Liver (tissue), 9 donors: Measurements from ENCODE around the gene MTRF1L. TPM values are rescaled to one million over a fixed set of nuclear protein-coding genes. Genes with fewer than 3 reads are reported as not detected.

Experiments
- DNase-seq: peaks from one replicate; pipeline ENCODE4 v3.0.0-alpha.2; 2017; ENCODE audit warnings: low spot score
- H3K27ac ChIP-seq, 2 donors: one replicate each; pipeline ENCODE4 v1.7.0; 2013; ENCODE audit warnings: inconsistent platforms in 2 of 2, low read length in 2 of 2, control low read depth in 1 of 2, low read depth in 1 of 2, mild to moderate bottlenecking in 1 of 2
- H3K27me3 ChIP-seq, 4 donors: one replicate each; pipeline versions ENCODE4 v1.6.1 to v1.7.0; 2013; ENCODE audit warnings: low read length in 3 of 4, inconsistent platforms in 1 of 4, mild to moderate bottlenecking in 1 of 4, moderate library complexity in 1 of 4; ENCODE audit not compliant: control insufficient read depth in 4 of 4, insufficient read depth in 4 of 4
- H3K36me3 ChIP-seq, 4 donors: one replicate each; pipeline versions ENCODE4 v1.6.1 to v1.7.0; 2013; ENCODE audit warnings: low read length in 3 of 4, mild to moderate bottlenecking in 3 of 4, low read depth in 1 of 4, moderate library complexity in 1 of 4; ENCODE audit not compliant: control insufficient read depth in 4 of 4, insufficient read depth in 3 of 4
- H3K4me1 ChIP-seq, 4 donors: one replicate each; pipeline versions ENCODE4 v1.6.1 to v1.7.0; 2013; ENCODE audit warnings: low read length in 3 of 4, mild to moderate bottlenecking in 3 of 4, moderate library complexity in 1 of 4; ENCODE audit not compliant: control insufficient read depth in 4 of 4, insufficient read depth in 4 of 4
- H3K4me3 ChIP-seq, 3 donors: one replicate each; pipeline versions ENCODE4 v1.6.1 to v1.7.0; 2013; ENCODE audit warnings: low read length in 3 of 3, control low read depth in 1 of 3, low read depth in 1 of 3, mild to moderate bottlenecking in 1 of 3
- H3K9ac ChIP-seq, 2 donors: one replicate each; pipeline ENCODE4 v1.7.0; 2013; ENCODE audit warnings: low read length in 2 of 2, mild to moderate bottlenecking in 2 of 2, moderate library complexity in 2 of 2, control low read depth in 1 of 2, low read depth in 1 of 2
- H3K9me3 ChIP-seq, 4 donors: one replicate each; pipeline versions ENCODE4 v1.6.1 to v1.7.0; 2013; ENCODE audit warnings: low read length in 3 of 4; ENCODE audit not compliant: control insufficient read depth in 4 of 4
- ATF3 ChIP-seq: IDR thresholded peaks from 2 replicates; pipeline ENCODE4 v1.6.1; 2016; ENCODE audit warnings: antibody characterized with exemption
- EGR1 ChIP-seq, 2 donors: IDR thresholded peaks; 2 replicates each; pipeline ENCODE4 v1.6.1; 2016 to 2018; ENCODE audit warnings: antibody characterized with exemption in 2 of 2, low read depth in 2 of 2
- FOXA1 ChIP-seq: IDR thresholded peaks from 2 replicates; pipeline ENCODE4 v1.6.1; 2016; ENCODE audit warnings: antibody characterized with exemption
- GABPA ChIP-seq, 2 donors: IDR thresholded peaks in 1 of 2; conservative IDR thresholded peaks in 1 of 2; 2 replicates each; pipeline ENCODE4 v1.6.1; 2016; ENCODE audit warnings: antibody characterized with exemption in 2 of 2, mild to moderate bottlenecking in 1 of 2, moderate library complexity in 1 of 2
- HNF4A ChIP-seq, 2 donors: conservative IDR thresholded peaks; 2 replicates each; pipeline ENCODE4 v1.6.1; 2016; ENCODE audit warnings: antibody characterized with exemption in 2 of 2, mild to moderate bottlenecking in 2 of 2
- HNF4G ChIP-seq: IDR thresholded peaks from 2 replicates; pipeline ENCODE4 v1.6.1; 2016; ENCODE audit warnings: antibody characterized with exemption
- JUND ChIP-seq, 2 donors: IDR thresholded peaks; 2 replicates each; pipeline ENCODE4 v1.6.1; 2016; ENCODE audit warnings: antibody characterized with exemption in 2 of 2
- MAX ChIP-seq: IDR thresholded peaks from 2 replicates; pipeline ENCODE4 v1.6.1; 2016; ENCODE audit warnings: antibody characterized with exemption
- NR2F2 ChIP-seq: IDR thresholded peaks from 2 replicates; pipeline ENCODE4 v1.6.1; 2016; ENCODE audit warnings: antibody characterized with exemption
- RAD21 ChIP-seq, 2 donors: IDR thresholded peaks; 2 replicates each; pipeline ENCODE4 v1.6.1; 2016; ENCODE audit warnings: antibody characterized with exemption in 2 of 2, mild to moderate bottlenecking in 2 of 2
- REST ChIP-seq: IDR thresholded peaks from 2 replicates; pipeline ENCODE4 v1.6.1; 2016; ENCODE audit warnings: antibody characterized with exemption, mild to moderate bottlenecking
- RXRA ChIP-seq, 2 donors: IDR thresholded peaks; 2 replicates each; pipeline ENCODE4 v1.6.1; 2017 to 2018; ENCODE audit warnings: antibody characterized with exemption in 2 of 2, mild to moderate bottlenecking in 1 of 2
- TAF1 ChIP-seq: conservative IDR thresholded peaks from 2 replicates; pipeline ENCODE4 v1.6.1; 2016; ENCODE audit warnings: antibody characterized with exemption, mild to moderate bottlenecking
- YY1 ChIP-seq: IDR thresholded peaks from 2 replicates; pipeline ENCODE4 v1.6.1; 2016; ENCODE audit warnings: antibody characterized with exemption, mild to moderate bottlenecking
- WGBS: extraction: QIAGEN DNeasy Blood & Tissue Kit; methylation state at CpG from one replicate; pipeline ENCODE4 v1.1.7; 2013; 5-methylcytosine and 5-hydroxymethylcytosine counted together
- polyA plus RNA-seq, 2 donors: library from polyadenylated mRNA; stranded (reverse) in 1 of 2; unstranded in 1 of 2; fragments of 200-250 nt in 1 of 2; fragments of >200 nt in 1 of 2; fragmentation: Nextera tagmentation in 1 of 2; extraction: Ambion mirVana in 1 of 2; gene quantifications; one replicate each; pipeline versions ENCODE4 v1.2.1 to v1.2.3, GENCODE V29; 2013 to 2015
- total RNA-seq, 2 donors: library from RNA; depleted of rRNA; stranded (reverse); fragments of >200 nt; gene quantifications; one replicate each; pipeline ENCODE4 v1.2.3, GENCODE V29; 2014
- TF ChIP-seq, protein P1 (sequence below): IDR thresholded peaks from 2 replicates; pipeline ENCODE4 v1.6.1; 2016; ENCODE audit warnings: antibody characterized with exemption
- TF ChIP-seq, protein P2 (sequence below): fragments of 150-350 bp; IDR thresholded peaks from 2 replicates; pipeline ENCODE4 v1.5.1; 2017; ENCODE audit warnings: improper control_type of control experiment, low read depth, low read length; ENCODE audit not compliant: missing input control
- donor health status: healthy.
- donor health status: healthy.
- donor health status: healthy.
- donor health status: healthy.
- donor health status: healthy.

Gene MTRF1L
- total and polyA plus RNA-seq, 4 donors, result 6.1 to 11.1 (median 8.4) TPM

GRCh38 chr6:152950240-152950639 is 52.3 kb downstream of the MTRF1L start:
- TF ChIP-seq TAF1 (no peak), ATF3 (no peak), JUND (IDR thresholded peaks at IDR 0.05) (no peak), RXRA (IDR thresholded peaks at IDR 0.05) (no peak), MAX (no peak), FOXA1 (no peak), REST (no peak), HNF4G (no peak), HNF4A (conservative IDR thresholded peaks at IDR 0.05) (no peak), EGR1 (IDR thresholded peaks at IDR 0.05; ENCODE audit: low read depth in 2 of 2) (no peak), NR2F2 (no peak), RAD21 (IDR thresholded peaks at IDR 0.05) (no peak), YY1 (no peak), GABPA (IDR thresholded peaks at IDR 0.05 in 1 of 2, conservative IDR thresholded peaks at IDR 0.05 in 1 of 2) (no peak)
- TF ChIP-seq, protein P1, sequence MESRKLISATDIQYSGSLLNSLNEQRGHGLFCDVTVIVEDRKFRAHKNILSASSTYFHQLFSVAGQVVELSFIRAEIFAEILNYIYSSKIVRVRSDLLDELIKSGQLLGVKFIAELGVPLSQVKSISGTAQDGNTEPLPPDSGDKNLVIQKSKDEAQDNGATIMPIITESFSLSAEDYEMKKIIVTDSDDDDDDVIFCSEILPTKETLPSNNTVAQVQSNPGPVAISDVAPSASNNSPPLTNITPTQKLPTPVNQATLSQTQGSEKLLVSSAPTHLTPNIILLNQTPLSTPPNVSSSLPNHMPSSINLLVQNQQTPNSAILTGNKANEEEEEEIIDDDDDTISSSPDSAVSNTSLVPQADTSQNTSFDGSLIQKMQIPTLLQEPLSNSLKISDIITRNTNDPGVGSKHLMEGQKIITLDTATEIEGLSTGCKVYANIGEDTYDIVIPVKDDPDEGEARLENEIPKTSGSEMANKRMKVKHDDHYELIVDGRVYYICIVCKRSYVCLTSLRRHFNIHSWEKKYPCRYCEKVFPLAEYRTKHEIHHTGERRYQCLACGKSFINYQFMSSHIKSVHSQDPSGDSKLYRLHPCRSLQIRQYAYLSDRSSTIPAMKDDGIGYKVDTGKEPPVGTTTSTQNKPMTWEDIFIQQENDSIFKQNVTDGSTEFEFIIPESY, result no peak
- TF ChIP-seq, protein P2, sequence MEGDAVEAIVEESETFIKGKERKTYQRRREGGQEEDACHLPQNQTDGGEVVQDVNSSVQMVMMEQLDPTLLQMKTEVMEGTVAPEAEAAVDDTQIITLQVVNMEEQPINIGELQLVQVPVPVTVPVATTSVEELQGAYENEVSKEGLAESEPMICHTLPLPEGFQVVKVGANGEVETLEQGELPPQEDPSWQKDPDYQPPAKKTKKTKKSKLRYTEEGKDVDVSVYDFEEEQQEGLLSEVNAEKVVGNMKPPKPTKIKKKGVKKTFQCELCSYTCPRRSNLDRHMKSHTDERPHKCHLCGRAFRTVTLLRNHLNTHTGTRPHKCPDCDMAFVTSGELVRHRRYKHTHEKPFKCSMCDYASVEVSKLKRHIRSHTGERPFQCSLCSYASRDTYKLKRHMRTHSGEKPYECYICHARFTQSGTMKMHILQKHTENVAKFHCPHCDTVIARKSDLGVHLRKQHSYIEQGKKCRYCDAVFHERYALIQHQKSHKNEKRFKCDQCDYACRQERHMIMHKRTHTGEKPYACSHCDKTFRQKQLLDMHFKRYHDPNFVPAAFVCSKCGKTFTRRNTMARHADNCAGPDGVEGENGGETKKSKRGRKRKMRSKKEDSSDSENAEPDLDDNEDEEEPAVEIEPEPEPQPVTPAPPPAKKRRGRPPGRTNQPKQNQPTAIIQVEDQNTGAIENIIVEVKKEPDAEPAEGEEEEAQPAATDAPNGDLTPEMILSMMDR, result no peak
- Histone ChIP-seq H3K36me3 (no peaks in the 10 kb centered on the region), H3K9ac (no peak overlapping the region), H3K4me1 (no peaks in the 10 kb centered on the region), H3K9me3 (no peaks in the 10 kb centered on the region), H3K27me3 (peaks cover 0 to 3% (median 0%) of the 10 kb centered on the region in 4 donors), H3K4me3 (no peak overlapping the region), H3K27ac (no peak overlapping the region)
- DNase-seq, result no peak
- WGBS, result 73% methylated on average over 3 of the region's 3 CpGs
